Jurkat, Clone E6-1 (cell line): ENCODE results near the gene HDGFL3.

ENCODE experiments used
- DNase-seq: peaks from one replicate; pipeline ENCODE4 v3.0.0-alpha.2; 2011; ENCODE audit warnings: low read depth, low spot score
- H3K4me3 ChIP-seq: 2 replicates; pipeline ENCODE4 v1.5.1; 2011; ENCODE audit warnings: mild to moderate bottlenecking, low read length, control low read depth, moderate library complexity

HDGFL3 gene

DNA sequence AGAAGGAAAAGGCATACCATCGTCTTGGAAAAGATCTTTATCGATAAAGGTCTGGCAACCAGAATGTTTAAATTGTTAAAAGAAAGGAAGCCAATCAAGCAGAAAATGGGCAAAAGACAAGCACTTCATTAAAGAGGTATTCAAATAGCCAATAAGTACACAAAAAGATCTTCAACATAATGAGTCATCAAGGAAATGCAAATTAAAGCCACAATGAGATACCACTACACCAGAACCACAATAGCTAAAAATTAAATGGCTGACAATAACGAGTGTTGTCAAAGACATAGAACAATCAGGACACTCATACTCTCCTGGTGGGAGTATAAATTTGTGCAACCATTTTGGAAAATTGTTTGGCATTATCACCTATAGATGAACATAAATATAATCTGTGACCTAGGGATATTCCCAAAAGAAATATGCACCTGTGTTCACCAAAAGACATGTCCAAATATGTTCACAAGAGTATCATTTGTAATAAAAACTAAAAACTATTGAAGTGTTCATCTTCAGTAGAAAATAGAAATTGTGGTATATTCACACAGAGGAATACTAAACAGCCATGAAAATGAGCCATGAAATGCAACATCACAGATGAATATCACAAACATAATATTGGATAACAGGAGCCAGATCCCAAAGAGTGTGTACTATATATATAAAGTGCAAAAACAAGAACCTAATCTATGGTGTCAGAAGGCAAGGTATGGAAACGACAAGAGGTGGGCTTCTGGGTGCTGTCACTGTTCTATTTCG is 126.2 kb downstream of the HDGFL3 start:
- H3K4me3 ChIP-seq: no peak overlapping the region
- DNase-seq: no peak

DNA sequence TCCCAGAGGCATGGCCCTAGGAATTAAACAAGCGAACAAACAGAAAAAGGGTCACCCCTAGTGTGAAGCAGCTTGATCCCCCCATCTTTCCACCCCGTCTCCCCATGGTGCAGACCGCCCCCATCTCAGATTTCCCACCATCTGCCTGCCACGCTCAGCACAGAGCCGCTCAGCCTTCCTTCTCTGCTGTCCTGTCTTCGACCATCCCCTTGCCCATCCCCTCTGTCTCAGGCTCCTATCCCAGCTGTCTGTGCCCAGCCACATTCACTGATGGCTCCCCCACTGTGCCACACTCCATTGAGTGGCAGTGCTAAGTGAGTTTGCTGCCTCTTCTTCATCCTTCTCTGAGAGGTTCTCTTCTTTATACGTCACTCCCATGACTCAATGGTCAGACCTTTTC is 128.9 kb downstream of the HDGFL3 start:
- no peak overlapping the region for H3K4me3 ChIP-seq
- DNase-seq: no peak
